CD4-positive, alpha-beta T cell (primary cell): ENCODE measurements around the gene PRKG1. TPM values are rescaled to one million over a fixed set of nuclear protein-coding genes. Genes with fewer than 3 reads are reported as not detected.

ENCODE experiments used
- ATAC-seq: fragments of 200-7000 bp; cut with Tn5 transposase; one replicate; pipeline ENCODE4 v1.10.0; 2022; ENCODE audit warnings: mild to moderate bottlenecking; ENCODE audit not compliant: poor library complexity
- CTCF ChIA-PET: fragments of 350-600 bp; sonication (Branson Sonifier 250); formaldehyde crosslinking; loops from one replicate; lab custom pipeline; 2021; ENCODE audit warnings: antibody characterized with exemption, inconsistent platforms; lab: Charles Lee
- POLR2A ChIA-PET: fragments of 350-600 bp; sonication (Branson Sonifier 250); formaldehyde crosslinking; loops from one replicate; lab custom pipeline; 2021; ENCODE audit warnings: antibody characterized with exemption, inconsistent platforms; lab: Charles Lee
- DNase-seq, 14 experiments: peaks; one replicate each; pipeline ENCODE4 v3.0.0-alpha.2; 2013 to 2020; ENCODE audit warnings: mixed read lengths in 2 of 14
- H3K27ac ChIP-seq, 2 donors: one replicate each; pipeline versions ENCODE4 v1.5.1 to v1.7.0; 2013; ENCODE audit warnings: low read length in 2 of 2, low read depth in 1 of 2, mild to moderate bottlenecking in 1 of 2
- H3K27me3 ChIP-seq, 2 experiments: 1 replicate in 1 of 2; 2 replicates in 1 of 2; pipeline versions ENCODE4 v1.6.1 to v1.7.0; 2013; ENCODE audit warnings: low read length in 2 of 2, control low read depth in 1 of 2, mild to moderate bottlenecking in 1 of 2, moderate library complexity in 1 of 2; ENCODE audit not compliant: insufficient read depth in 2 of 2, control insufficient read depth in 1 of 2
- H3K36me3 ChIP-seq: one replicate; pipeline ENCODE4 v1.6.1; 2013; ENCODE audit warnings: low read length, control low read depth; ENCODE audit not compliant: insufficient read depth
- H3K4me1 ChIP-seq: one replicate; pipeline ENCODE4 v1.6.1; 2013; ENCODE audit warnings: low read length, control low read depth; ENCODE audit not compliant: insufficient read depth
- H3K4me3 ChIP-seq: one replicate; pipeline ENCODE4 v1.5.1; 2013; ENCODE audit warnings: mild to moderate bottlenecking, low read length, moderate library complexity
- H3K9me3 ChIP-seq, 2 experiments: 1 replicate in 1 of 2; 2 replicates in 1 of 2; pipeline versions ENCODE4 v1.6.1 to v1.7.0; 2013; ENCODE audit warnings: low read length in 2 of 2, mild to moderate bottlenecking in 2 of 2, control low read depth in 1 of 2, moderate library complexity in 1 of 2; ENCODE audit not compliant: control insufficient read depth in 1 of 2, insufficient read depth in 1 of 2
- H3K27ac Mint-ChIP-seq: one replicate; pipeline ENCODE4 v1.8.0; 2020; ENCODE audit warnings: mixed read lengths
- H3K27me3 Mint-ChIP-seq: one replicate; pipeline ENCODE4 v1.8.0; 2021; ENCODE audit warnings: mixed read lengths
- H3K36me3 Mint-ChIP-seq: one replicate; pipeline ENCODE4 v1.8.0; 2021; ENCODE audit warnings: low read depth, mixed read lengths
- H3K4me1 Mint-ChIP-seq: one replicate; pipeline ENCODE4 v1.8.0; 2021; ENCODE audit warnings: low read depth, mixed read lengths
- H3K4me3 Mint-ChIP-seq: one replicate; pipeline ENCODE4 v1.8.0; 2020; ENCODE audit warnings: mild to moderate bottlenecking, mixed read lengths
- H3K9me3 Mint-ChIP-seq: one replicate; pipeline ENCODE4 v1.8.0; 2020; ENCODE audit warnings: mixed read lengths
- intact Hi-C, 2 experiments: fragments of 100-400 bp; cut with DNase I in 1 of 2; cut with micrococcal nuclease in 1 of 2; formaldehyde crosslinking; loops; one replicate each; pipeline versions ENCODE4 v1.15.1 to v1.9.0; 2023 to 2025; cut with DNase I, micrococcal nuclease
- total RNA-seq, 174 experiments: library from RNA in 2 of 174; stranded (reverse) in 2 of 174; gene quantifications; one replicate each; pipeline ENCODE4 v1.2.3 and lab custom pipeline; 2021 to 2026
- TF ChIP-seq, protein P1 (sequence below): fragments of 200-600 bp; IDR thresholded peaks from one replicate; pipeline ENCODE4 v1.8.0; 2022; ENCODE audit warnings: antibody characterized with exemption, mild to moderate bottlenecking

PRKG1 gene
- total RNA-seq, 2 experiments from 2014 or later = 0.31 TPM; not detected in 1

DNA sequence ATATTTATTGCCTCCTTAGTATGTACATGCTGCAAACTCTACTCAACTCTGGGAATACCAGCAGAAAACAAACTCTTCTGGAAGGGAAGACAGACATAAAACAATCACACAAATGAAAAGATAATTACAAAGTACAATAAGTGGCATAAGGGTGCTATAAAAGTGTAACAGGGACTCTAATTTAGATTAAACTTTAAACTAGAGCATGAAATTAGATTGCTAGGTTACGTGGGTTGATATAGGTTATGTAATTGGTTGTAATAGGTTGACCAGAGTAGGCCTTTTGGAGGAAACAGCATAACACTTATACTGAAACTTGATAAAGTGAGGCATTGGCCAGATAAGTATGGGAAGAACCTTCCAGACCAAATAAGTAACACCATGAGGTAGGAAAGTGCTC, 1213.6 kb downstream of the PRKG1 start:
- TF ChIP-seq, protein P1, sequence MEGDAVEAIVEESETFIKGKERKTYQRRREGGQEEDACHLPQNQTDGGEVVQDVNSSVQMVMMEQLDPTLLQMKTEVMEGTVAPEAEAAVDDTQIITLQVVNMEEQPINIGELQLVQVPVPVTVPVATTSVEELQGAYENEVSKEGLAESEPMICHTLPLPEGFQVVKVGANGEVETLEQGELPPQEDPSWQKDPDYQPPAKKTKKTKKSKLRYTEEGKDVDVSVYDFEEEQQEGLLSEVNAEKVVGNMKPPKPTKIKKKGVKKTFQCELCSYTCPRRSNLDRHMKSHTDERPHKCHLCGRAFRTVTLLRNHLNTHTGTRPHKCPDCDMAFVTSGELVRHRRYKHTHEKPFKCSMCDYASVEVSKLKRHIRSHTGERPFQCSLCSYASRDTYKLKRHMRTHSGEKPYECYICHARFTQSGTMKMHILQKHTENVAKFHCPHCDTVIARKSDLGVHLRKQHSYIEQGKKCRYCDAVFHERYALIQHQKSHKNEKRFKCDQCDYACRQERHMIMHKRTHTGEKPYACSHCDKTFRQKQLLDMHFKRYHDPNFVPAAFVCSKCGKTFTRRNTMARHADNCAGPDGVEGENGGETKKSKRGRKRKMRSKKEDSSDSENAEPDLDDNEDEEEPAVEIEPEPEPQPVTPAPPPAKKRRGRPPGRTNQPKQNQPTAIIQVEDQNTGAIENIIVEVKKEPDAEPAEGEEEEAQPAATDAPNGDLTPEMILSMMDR = no peak
- H3K36me3 Mint-ChIP-seq = no peaks in the 10 kb centered on the region
- no peaks in the 10 kb centered on the region for H3K9me3 ChIP-seq
- no peaks in the 10 kb centered on the region for H3K4me1 ChIP-seq
- no peaks in the 10 kb centered on the region for H3K4me1 Mint-ChIP-seq
- ATAC-seq = no peak
- DNase-seq = no peak
- no peaks in the 10 kb centered on the region for H3K27me3 Mint-ChIP-seq
- no peak overlapping the region for H3K27ac Mint-ChIP-seq
- H3K27ac ChIP-seq = no peak overlapping the region
- no peak overlapping the region for H3K4me3 ChIP-seq
- CTCF ChIA-PET = no interaction called here
- no peak overlapping the region for H3K4me3 Mint-ChIP-seq
- no peaks in the 10 kb centered on the region for H3K36me3 ChIP-seq
- intact Hi-C loops = no loop called here
- H3K9me3 Mint-ChIP-seq = no peaks in the 10 kb centered on the region
- POLR2A ChIA-PET = no interaction called here
- H3K27me3 ChIP-seq = no peaks in the 10 kb centered on the region

DNA sequence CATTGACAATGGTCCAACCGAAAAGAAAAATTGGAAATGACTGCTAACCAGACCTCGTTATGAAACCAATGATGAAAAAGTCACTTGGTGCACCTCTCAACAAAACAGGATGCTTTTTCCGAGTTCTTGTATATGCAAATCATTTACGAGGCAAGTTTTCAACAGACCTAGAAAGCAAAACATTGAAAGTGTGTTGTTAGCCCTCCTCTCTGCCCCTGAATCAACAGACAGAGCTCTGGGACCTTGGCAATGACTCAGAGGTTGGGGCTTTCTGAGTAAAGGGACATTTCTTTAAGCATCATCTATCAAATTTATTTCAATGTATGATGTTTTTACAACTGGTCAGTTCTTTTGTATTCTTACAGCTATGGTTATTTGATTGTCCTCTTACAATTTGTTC, 1223.5 kb downstream of the PRKG1 start:
- H3K27me3 Mint-ChIP-seq = no peaks in the 10 kb centered on the region
- H3K4me1 ChIP-seq = no peaks in the 10 kb centered on the region
- no peaks in the 10 kb centered on the region for H3K27me3 ChIP-seq
- ATAC-seq (no peak), DNase-seq (no peak)
- H3K9me3 Mint-ChIP-seq = peaks cover 2% of the 10 kb centered on the region
- no peaks in the 10 kb centered on the region for H3K9me3 ChIP-seq
- H3K36me3 Mint-ChIP-seq = no peaks in the 10 kb centered on the region
- TF ChIP-seq, protein P1 = no peak
- H3K4me3 ChIP-seq = no peak overlapping the region
- intact Hi-C loops = no loop called here
- H3K36me3 ChIP-seq = no peaks in the 10 kb centered on the region
- POLR2A ChIA-PET = no interaction called here
- CTCF ChIA-PET = no interaction called here
- H3K27ac ChIP-seq = no peak overlapping the region
- H3K4me1 Mint-ChIP-seq = no peaks in the 10 kb centered on the region
- H3K27ac Mint-ChIP-seq = no peak overlapping the region
- no peak overlapping the region for H3K4me3 Mint-ChIP-seq

DNA sequence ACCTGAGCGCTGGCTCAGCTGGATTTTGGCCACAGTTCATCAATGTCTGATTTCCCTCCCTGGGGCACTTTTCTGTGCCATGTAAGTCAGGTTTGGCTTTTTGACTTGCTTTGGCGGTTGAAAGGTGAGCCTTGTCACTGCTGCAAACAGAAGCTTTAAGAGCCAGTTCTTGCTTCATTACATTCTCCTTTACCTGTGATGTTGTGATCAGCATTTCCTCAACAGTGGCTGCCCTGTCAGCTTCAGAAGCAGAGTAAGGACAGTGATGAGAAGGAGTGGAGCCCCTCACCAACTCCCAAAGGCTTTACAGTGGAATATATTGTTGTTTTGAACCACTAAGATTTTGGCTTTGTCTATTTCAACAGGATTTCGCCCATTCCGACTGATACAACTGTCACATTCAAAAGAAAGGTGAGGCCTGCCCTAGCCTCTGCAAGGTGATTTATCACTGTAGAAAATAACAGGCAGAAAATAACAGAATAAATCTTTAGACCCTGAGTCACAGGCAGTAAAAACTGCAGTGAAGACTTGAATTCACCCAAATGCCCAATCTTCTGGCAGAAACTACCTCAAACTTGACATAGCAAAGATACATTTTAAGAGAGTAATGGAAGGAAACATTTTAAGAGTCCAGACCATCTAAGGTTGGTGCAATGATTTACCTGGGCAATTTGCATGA, 1226.5 kb downstream of the PRKG1 start:
- H3K27ac Mint-ChIP-seq = no peak overlapping the region
- ChIA-PET CTCF (no interaction called here), POLR2A (no interaction called here)
- TF ChIP-seq, protein P1 = no peak
- no peaks in the 10 kb centered on the region for H3K4me1 ChIP-seq
- no peak overlapping the region for H3K27ac ChIP-seq
- H3K4me3 Mint-ChIP-seq = no peak overlapping the region
- no peaks in the 10 kb centered on the region for H3K4me1 Mint-ChIP-seq
- no peaks in the 10 kb centered on the region for H3K27me3 ChIP-seq
- no peak overlapping the region for H3K4me3 ChIP-seq
- no peaks in the 10 kb centered on the region for H3K9me3 ChIP-seq
- ATAC-seq (no peak), DNase-seq (no peak)
- H3K36me3 Mint-ChIP-seq = no peaks in the 10 kb centered on the region
- H3K36me3 ChIP-seq = no peaks in the 10 kb centered on the region
- intact Hi-C loops = no loop called here
- H3K9me3 Mint-ChIP-seq = peaks cover 2% of the 10 kb centered on the region
- H3K27me3 Mint-ChIP-seq = no peaks in the 10 kb centered on the region
